ENCODE measurements around the gene KATNIP.

Gene KATNIP

GRCh38 chr16:27582883-27583282 lies 32.9 kb downstream of the KATNIP start:
- Histone ChIP-seq H3K36me3 (ENCODE audit: insufficient read depth, low read length) (no peaks in the 10 kb centered on the region), H3K4me1 (ENCODE audit: insufficient read depth, low read length) (peaks cover 17% of the 10 kb centered on the region), H3K9ac (ENCODE audit: low read depth, low read length) (no peak overlapping the region), H3K9me3 (ENCODE audit: control insufficient read depth, insufficient read depth, low read length) (no peaks in the 10 kb centered on the region)

- no peaks in the 10 kb centered on the region for H3K9me3 ChIP-seq (ENCODE audit: control insufficient read depth, insufficient read depth, low read length)
- H3K4me1 ChIP-seq (ENCODE audit: insufficient read depth, low read length), result peaks cover 13% of the 10 kb centered on the region
- H3K9ac ChIP-seq (ENCODE audit: low read depth, low read length), result no peak overlapping the region
- no peaks in the 10 kb centered on the region for H3K36me3 ChIP-seq (ENCODE audit: insufficient read depth, low read length)
These were observed 33.7 kb downstream of the KATNIP start for GRCh38 chr16:27583634-27584033.

- Histone ChIP-seq H3K4me1 (ENCODE audit: insufficient read depth, low read length) (peaks cover 3% of the 10 kb centered on the region; the same call in 1 of the 2 replicates), H3K36me3 (ENCODE audit: insufficient read depth, low read length) (no peaks in the 10 kb centered on the region), H3K9ac (ENCODE audit: low read depth, low read length) (no peak overlapping the region), H3K9me3 (ENCODE audit: control insufficient read depth, insufficient read depth, low read length) (no peaks in the 10 kb centered on the region; the same call in 1 of the 2 replicates)
These were observed 35.3 kb downstream of the KATNIP start for GRCh38 chr16:27585200-27585599.

- Histone ChIP-seq H3K9ac (ENCODE audit: low read depth, low read length) (no peak overlapping the region), H3K9me3 (ENCODE audit: control insufficient read depth, insufficient read depth, low read length) (no peaks in the 10 kb centered on the region; the same call in 1 of the 2 replicates), H3K36me3 (ENCODE audit: insufficient read depth, low read length) (no peaks in the 10 kb centered on the region), H3K4me1 (ENCODE audit: insufficient read depth, low read length) (peaks cover 3% of the 10 kb centered on the region; the same call in 1 of the 2 replicates)
These were observed 36.8 kb downstream of the KATNIP start for GRCh38 chr16:27586711-27587110.

- no peaks in the 10 kb centered on the region for H3K36me3 ChIP-seq (ENCODE audit: insufficient read depth, low read length)
- no peaks in the 10 kb centered on the region; the same call in 1 of the 2 replicates for H3K9me3 ChIP-seq (ENCODE audit: control insufficient read depth, insufficient read depth, low read length)
- H3K4me1 ChIP-seq (ENCODE audit: insufficient read depth, low read length), result no peaks in the 10 kb centered on the region
- H3K9ac ChIP-seq (ENCODE audit: low read depth, low read length), result no peak overlapping the region
These were observed 38.1 kb downstream of the KATNIP start for GRCh38 chr16:27588057-27588456.

- no peaks in the 10 kb centered on the region for H3K36me3 ChIP-seq (ENCODE audit: insufficient read depth, low read length)
- no peaks in the 10 kb centered on the region for H3K4me1 ChIP-seq (ENCODE audit: insufficient read depth, low read length)
- no peaks in the 10 kb centered on the region; the same call in 1 of the 2 replicates for H3K9me3 ChIP-seq (ENCODE audit: control insufficient read depth, insufficient read depth, low read length)
- H3K9ac ChIP-seq (ENCODE audit: low read depth, low read length), result no peak overlapping the region
These were observed 41.9 kb downstream of the KATNIP start for GRCh38 chr16:27591837-27592236.

- H3K9ac ChIP-seq (ENCODE audit: low read depth, low read length), result no peak overlapping the region
These were observed 45.5 kb downstream of the KATNIP start for GRCh38 chr16:27595475-27595874.

GRCh38 chr16:27595993-27596392 lies 46.0 kb downstream of the KATNIP start:
- H3K9me3 ChIP-seq (ENCODE audit: control insufficient read depth, insufficient read depth, low read length), result no peaks in the 10 kb centered on the region
- H3K4me1 ChIP-seq (ENCODE audit: insufficient read depth, low read length), result peaks cover 15% of the 10 kb centered on the region
- H3K36me3 ChIP-seq (ENCODE audit: insufficient read depth, low read length), result no peaks in the 10 kb centered on the region
- H3K9ac ChIP-seq (ENCODE audit: low read depth, low read length), result no peak overlapping the region

More at GRCh38 chr16:27595475-27595874, 45.5 kb downstream of the KATNIP start:
- Histone ChIP-seq H3K4me1 (ENCODE audit: insufficient read depth, low read length) (peaks cover 13% of the 10 kb centered on the region), H3K36me3 (ENCODE audit: insufficient read depth, low read length) (no peaks in the 10 kb centered on the region), H3K9me3 (ENCODE audit: control insufficient read depth, insufficient read depth, low read length) (no peaks in the 10 kb centered on the region)

- Histone ChIP-seq H3K9me3 (ENCODE audit: control insufficient read depth, insufficient read depth, low read length) (no peaks in the 10 kb centered on the region), H3K36me3 (ENCODE audit: insufficient read depth, low read length) (no peaks in the 10 kb centered on the region), H3K4me1 (ENCODE audit: insufficient read depth, low read length) (peaks cover 18% of the 10 kb centered on the region), H3K9ac (ENCODE audit: low read depth, low read length) (no peak overlapping the region)
These were observed 46.5 kb downstream of the KATNIP start for GRCh38 chr16:27596411-27596810.

- H3K36me3 ChIP-seq (ENCODE audit: insufficient read depth, low read length), result no peaks in the 10 kb centered on the region
- peaks cover 18% of the 10 kb centered on the region for H3K4me1 ChIP-seq (ENCODE audit: insufficient read depth, low read length)
- H3K9ac ChIP-seq (ENCODE audit: low read depth, low read length), result no peak overlapping the region
- H3K9me3 ChIP-seq (ENCODE audit: control insufficient read depth, insufficient read depth, low read length), result no peaks in the 10 kb centered on the region
These were observed 47.4 kb downstream of the KATNIP start for GRCh38 chr16:27597361-27597760.

GRCh38 chr16:27598220-27598619 lies 48.3 kb downstream of the KATNIP start:
- peaks cover 23% of the 10 kb centered on the region for H3K4me1 ChIP-seq (ENCODE audit: insufficient read depth, low read length)
- H3K9me3 ChIP-seq (ENCODE audit: control insufficient read depth, insufficient read depth, low read length), result no peaks in the 10 kb centered on the region
- no peak overlapping the region for H3K9ac ChIP-seq (ENCODE audit: low read depth, low read length)
- H3K36me3 ChIP-seq (ENCODE audit: insufficient read depth, low read length), result no peaks in the 10 kb centered on the region

GRCh38 chr16:27598931-27599565 lies 49.1 kb downstream of the KATNIP start:
- Histone ChIP-seq H3K36me3 (ENCODE audit: insufficient read depth, low read length) (no peaks in the 10 kb centered on the region), H3K9ac (ENCODE audit: low read depth, low read length) (no peak overlapping the region)

GRCh38 chr16:27599606-27600005 lies 49.7 kb downstream of the KATNIP start:
- H3K9ac ChIP-seq (ENCODE audit: low read depth, low read length), result no peak overlapping the region

More at GRCh38 chr16:27598931-27599565, 49.1 kb downstream of the KATNIP start:
- no peaks in the 10 kb centered on the region for H3K9me3 ChIP-seq (ENCODE audit: control insufficient read depth, insufficient read depth, low read length)
- peaks cover 27% of the 10 kb centered on the region for H3K4me1 ChIP-seq (ENCODE audit: insufficient read depth, low read length)

More at GRCh38 chr16:27599606-27600005, 49.7 kb downstream of the KATNIP start:
- H3K4me1 ChIP-seq (ENCODE audit: insufficient read depth, low read length), result peaks cover 27% of the 10 kb centered on the region
- H3K36me3 ChIP-seq (ENCODE audit: insufficient read depth, low read length), result no peaks in the 10 kb centered on the region
- no peaks in the 10 kb centered on the region for H3K9me3 ChIP-seq (ENCODE audit: control insufficient read depth, insufficient read depth, low read length)
